Heart right ventricle (tissue), 16 donors: ENCODE measurements around the gene RHBDD2. TPM values are rescaled to one million over a fixed set of nuclear protein-coding genes. Genes with fewer than 3 reads are reported as not detected.
"Not testable (repeated sequence)": the region's sequence is repeated elsewhere in the genome, so short reads cannot be mapped to it uniquely, and the experiment has no call there.

ENCODE experiments used
- ATAC-seq, 8 donors: fragments of 200-7000 bp; cut with Tn5 transposase; one replicate each; pipeline ENCODE4 v1.9.1; 2020; ENCODE audit warnings: mild to moderate bottlenecking in 8 of 8, moderate library complexity in 8 of 8, moderate number of reproducible peaks in 1 of 8
- DNase-seq, 2 donors: peaks; one replicate each; pipeline ENCODE4 v3.0.0-alpha.2; 2020
- H3K27ac ChIP-seq, 10 donors: fragments of 200-600 bp; sonication (generic) in 2 of 10; one replicate each; pipeline versions ENCODE4 v1.5.0 to v1.8.0; 2020 to 2022; ENCODE audit warnings: mild to moderate bottlenecking in 3 of 10
- H3K27me3 ChIP-seq, 7 donors: fragments of 200-600 bp; one replicate each; pipeline ENCODE4 v1.8.0; 2021 to 2022; ENCODE audit warnings: mild to moderate bottlenecking in 2 of 7
- H3K36me3 ChIP-seq, 9 donors: fragments of 200-600 bp; sonication (generic) in 1 of 9; one replicate each; pipeline versions ENCODE4 v1.5.0 to v1.8.0; 2020 to 2022; ENCODE audit warnings: mild to moderate bottlenecking in 2 of 9
- H3K4me1 ChIP-seq, 9 donors: fragments of 200-600 bp; sonication (generic) in 1 of 9; one replicate each; pipeline versions ENCODE4 v1.5.0 to v1.8.0; 2020 to 2022; ENCODE audit warnings: mild to moderate bottlenecking in 4 of 9
- H3K4me3 ChIP-seq, 10 donors: fragments of 200-600 bp; sonication (generic) in 2 of 10; one replicate each; pipeline versions ENCODE4 v1.5.0 to v1.8.0; 2020 to 2022; ENCODE audit warnings: mild to moderate bottlenecking in 7 of 10, moderate library complexity in 2 of 10
- H3K9me3 ChIP-seq, 11 donors: fragments of 200-600 bp in 10 of 11; sonication (generic) in 2 of 11; one replicate each; pipeline versions ENCODE4 v1.5.0 to v1.8.0; 2013 to 2022; ENCODE audit warnings: mild to moderate bottlenecking in 2 of 11, control low read depth in 1 of 11, moderate library complexity in 1 of 11
- CTCF ChIP-seq, 9 donors: fragments of 200-600 bp; sonication (generic) in 2 of 9; IDR thresholded peaks; one replicate each; pipeline versions ENCODE4 v1.5.0 to v1.8.0; 2021 to 2022; ENCODE audit warnings: antibody characterized with exemption in 9 of 9, mild to moderate bottlenecking in 5 of 9, moderate library complexity in 1 of 9
- WGBS, 2 donors: extraction: QIAGEN DNeasy Blood & Tissue Kit; methylation state at CpG; one replicate each; pipeline ENCODE4 v1.1.7; 2013; ENCODE audit warnings: inconsistent platforms in 1 of 2; 5-methylcytosine and 5-hydroxymethylcytosine counted together
- intact Hi-C, 10 donors: fragments of 100-400 bp; cut with DNase I; formaldehyde crosslinking; loops; one replicate each; pipeline versions ENCODE4 v1.11.1 to v1.14.2; 2022
- polyA plus RNA-seq, 2 donors: library from polyadenylated mRNA; stranded (reverse); fragments of 200-250 nt; gene quantifications; one replicate each; pipeline ENCODE4 v1.2.3, GENCODE V29; 2013
- total RNA-seq, 10 donors: library from RNA; stranded (reverse); fragmentation: NEBNext Ultra II Directional in 3 of 10; extraction: Animal tissue kit (Norgen Biotek cat#: 25700) in 3 of 10; gene quantifications; one replicate each; pipeline versions ENCODE4 v1.2.1 to v1.2.4, GENCODE V29; 2021 to 2023
- donor health status: Arrhythmogenic right ventricular cardiomyopathy.
- donor health status: ischemic (EF 13 %, LVEDD 7.1; RV severe dilation, severe dysfunction).
- donor health status: healthy with polysubstance abuse.
- donor health status: DM: no; HTN: yes; CAD: no.
- donor health status: DM: no; HTN: no; CAD: no.
- donor health status: ischemic (EF 25% LVEDD 6.9; RV normal size, moderate dysfunction).
- donor health status: ischemic (EF 25% LVEDD 5.7; RV mildly dilated, moderate dysfunction).
- donor health status: healthy.
- donor health status: DM: yes; HTN: yes; CAD: no.
- donor health status: Ischemic cardiomyopathy.
- donor health status: ischemic (EF 35%, LVEDD 5.7; RV mildly dilated, moderate dysfunction).
- donor health status: nonischemic (EF 11% LVEDD 7.7; RV severe dilation, severe dysfunction).
- donor health status: DM: yes; HTN: yes; CAD: no.
- donor health status: PGD.
- donor health status: ischemic (EF 29% LVEDD 5.4; RV normal size, mild dysfunction).
- donor health status: nonischemic (EF 23%, LVEDD 6.1; RV moderate dilation, normal function).

Gene RHBDD2
- total and polyA plus RNA-seq, 12 donors: 20.8 to 48.1 (median 28.8) TPM

DNA sequence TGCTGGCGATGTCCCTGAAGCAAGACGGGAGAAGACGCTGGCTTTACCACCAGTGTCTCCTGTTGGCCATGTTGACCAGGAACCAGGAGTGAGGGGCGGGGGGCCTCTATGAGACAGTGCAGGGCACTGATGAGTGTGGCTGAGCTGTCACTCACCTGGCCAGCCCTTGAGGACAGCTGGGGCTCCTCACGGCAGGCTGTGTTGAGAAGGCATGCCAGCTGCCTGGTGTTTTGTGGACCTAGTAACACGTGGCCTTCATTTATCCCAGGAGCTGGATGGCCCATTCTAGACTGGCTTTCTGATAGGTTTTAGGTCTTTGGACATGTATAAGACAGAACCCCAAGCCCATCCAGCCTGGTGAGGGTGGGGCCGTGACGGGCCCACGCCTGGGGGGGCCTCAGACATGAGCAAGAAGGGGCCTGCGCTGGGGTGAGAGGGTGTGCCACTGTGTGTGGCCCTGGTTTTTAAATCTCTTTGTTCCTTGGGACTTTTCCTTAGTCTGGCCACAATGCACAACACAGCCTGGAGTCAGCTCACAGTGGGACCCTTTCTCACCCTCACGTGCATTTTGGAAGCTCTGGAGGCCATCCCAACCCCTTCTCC is 10.5 kb downstream of the RHBDD2 start:
- WGBS, 2 donors: 89 to 90% methylated on average over 11 of the region's 11 CpGs
- no peak for DNase-seq

DNA sequence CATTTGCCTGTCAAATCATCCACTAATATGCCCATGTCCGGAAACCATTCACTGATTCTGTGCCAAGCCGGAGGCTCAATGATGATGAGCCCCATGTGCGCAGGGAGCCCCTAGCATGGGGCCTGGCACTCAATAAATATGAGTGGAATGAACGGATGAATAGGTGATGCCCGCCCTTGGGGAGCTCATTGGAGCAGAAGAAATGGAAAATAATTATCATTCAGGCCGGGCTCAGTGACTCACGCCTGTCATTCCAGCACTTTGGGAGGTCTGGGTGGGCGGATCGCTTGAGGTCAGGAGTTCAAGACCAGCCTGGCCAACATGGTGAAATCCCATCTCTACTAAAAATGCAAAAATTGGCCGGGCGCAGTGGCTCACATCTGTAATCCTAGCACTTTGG is 11.0 kb downstream of the RHBDD2 start:
- no peak for DNase-seq
- no peak for TF ChIP-seq CTCF (IDR thresholded peaks at IDR 0.05)
- Histone ChIP-seq H3K36me3 (peaks cover 0 to 43% (median 8%) of the 10 kb centered on the region in 9 donors), H3K4me3 (no peak overlapping the region), H3K9me3 (no peaks in the 10 kb centered on the region), H3K27ac (no peak overlapping the region), H3K27me3 (no peaks in the 10 kb centered on the region), H3K4me1 (peaks cover 0 to 10% (median 0%) of the 10 kb centered on the region in 9 donors)
- intact Hi-C loops: loop anchor here in 1 of 10 donors (5.0 kb wide), 1 partner anchor 112 kb away; no protein-coding TSS in a partner anchor
- ATAC-seq: no peak
- 86 to 89% methylated on average over 11 of the region's 11 CpGs for WGBS, 2 donors

More for the DNA sequence above, 10.5 kb downstream of the RHBDD2 start:
- no peaks in the 10 kb centered on the region for H3K9me3 ChIP-seq
- no peaks in the 10 kb centered on the region for H3K27me3 ChIP-seq
- H3K36me3 ChIP-seq: peaks cover 0 to 48% (median 9%) of the 10 kb centered on the region in 9 donors
- intact Hi-C loops: loop anchor here in 1 of 10 donors (5.0 kb wide), 1 partner anchor 113 kb away; no protein-coding TSS in a partner anchor
- peak in 1 of 8 donors; percentile 9 for ATAC-seq
- H3K27ac ChIP-seq: no peak overlapping the region
- H3K4me3 ChIP-seq: no peak overlapping the region
- no peak for TF ChIP-seq CTCF (IDR thresholded peaks at IDR 0.05)
- H3K4me1 ChIP-seq: peaks cover 0 to 10% (median 0%) of the 10 kb centered on the region in 9 donors

- H3K27me3 ChIP-seq, H3K9me3 ChIP-seq, DNase-seq, H3K27ac ChIP-seq, ATAC-seq, intact Hi-C loops, H3K4me3 ChIP-seq: not testable (repeated sequence)
- Histone ChIP-seq H3K4me1 (peaks cover 0 to 10% (median 0%) of the 10 kb centered on the region in 9 donors), H3K36me3 (peaks cover 0 to 29% (median 5%) of the 10 kb centered on the region in 9 donors)
- 85% methylated on average over 7 of the region's 7 CpGs for WGBS, 2 donors
These were observed 12.4 kb downstream of the RHBDD2 start for GRCh38 chr7:75891237-75891636.

DNA sequence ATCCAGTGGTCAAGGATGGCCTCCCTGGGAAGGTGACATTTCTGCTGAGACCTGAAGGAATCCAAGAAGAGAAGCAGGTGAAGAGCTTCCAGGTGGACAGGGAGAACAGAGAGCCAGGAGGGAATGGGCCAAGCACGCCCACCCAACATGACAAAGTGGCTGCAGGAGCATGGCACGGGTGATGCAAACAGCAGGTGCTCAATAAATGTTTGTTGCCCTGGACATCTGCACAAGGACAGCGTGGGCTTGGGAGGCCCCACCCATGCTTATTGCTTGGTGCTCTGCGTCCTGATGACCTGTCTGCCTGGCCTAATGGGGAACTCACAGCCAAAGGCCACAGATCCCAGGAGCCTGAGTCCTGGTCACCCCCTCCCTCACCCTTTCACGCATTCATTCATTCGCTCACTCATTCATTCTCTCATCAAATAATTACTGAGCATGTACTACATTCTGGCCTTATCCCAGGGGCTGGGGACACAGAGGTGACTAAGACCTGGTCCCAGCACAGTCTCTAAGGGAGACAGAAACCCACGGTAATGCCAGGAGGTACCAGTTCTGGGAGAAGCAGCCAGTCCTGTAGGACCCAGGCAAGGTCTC is 13.1 kb downstream of the RHBDD2 start:
- no peaks in the 10 kb centered on the region for H3K27me3 ChIP-seq
- no peak overlapping the region for H3K4me3 ChIP-seq
- 94% methylated on average over 7 of the region's 7 CpGs for WGBS, 2 donors
- intact Hi-C loops: no loop called here
- H3K36me3 ChIP-seq: peaks cover 0 to 22% (median 5%) of the 10 kb centered on the region in 9 donors
- peak overlapping the region in 2 of 10 donors; percentile 40 to 48 for H3K27ac ChIP-seq
- peak in 1 of 8 donors; percentile 2 for ATAC-seq
- H3K4me1 ChIP-seq: peaks cover 0 to 10% (median 0%) of the 10 kb centered on the region in 9 donors
- no peaks in the 10 kb centered on the region for H3K9me3 ChIP-seq
- no peak for TF ChIP-seq CTCF (IDR thresholded peaks at IDR 0.05)
- DNase-seq: no peak
